BLaER1 treated with 17β-estradiol and CSF1 and Interleukin-3, amounts not matched to agents 10 nM and 100 nM (cell line): ENCODE results near the gene E2F2.
"Not testable (repeated sequence)": the region's sequence is repeated elsewhere in the genome, so short reads cannot be mapped to it uniquely, and the experiment has no call there.

Experiments used
- H3K27ac ChIP-seq, 11 experiments: shearing (Covaris generic); formaldehyde crosslinking; 2 replicates each; pipeline ENCODE4 v1.8.1; 2022
- H3K27me3 ChIP-seq, 11 experiments: shearing (Covaris generic); formaldehyde crosslinking; 2 replicates each; pipeline ENCODE4 v1.8.1; 2022
- H3K36me3 ChIP-seq, 11 experiments: shearing (Covaris generic); formaldehyde crosslinking; 2 replicates each; pipeline ENCODE4 v1.8.1; 2022
- H3K4me1 ChIP-seq, 10 experiments: shearing (Covaris generic); formaldehyde crosslinking; 2 replicates each; pipeline ENCODE4 v1.8.1; 2022
- H3K4me2 ChIP-seq, 11 experiments: shearing (Covaris generic); formaldehyde crosslinking; 2 replicates each; pipeline ENCODE4 v1.8.1; 2022
- H3K4me3 ChIP-seq, 10 experiments: shearing (Covaris generic); formaldehyde crosslinking; 2 replicates each; pipeline ENCODE4 v1.8.1; 2022
- H3K9ac ChIP-seq, 11 experiments: shearing (Covaris generic); formaldehyde crosslinking; 2 replicates each; pipeline ENCODE4 v1.8.1; 2022
- H3K9me3 ChIP-seq, 11 experiments: shearing (Covaris generic); formaldehyde crosslinking; replicated peaks in 1 of 11; 2 replicates each; pipeline ENCODE4 v1.8.1; 2022
- H4K20me1 ChIP-seq, 11 experiments: shearing (Covaris generic); formaldehyde crosslinking; 2 replicates each; pipeline ENCODE4 v1.8.1; 2022
- Cebpa-rat ChIP-seq, 11 experiments: shearing (Covaris generic); IDR thresholded peaks; 2 replicates each; pipeline ENCODE4 v1.8.1; 2022

E2F2 gene

GRCh38 chr1:23514111-23514679 is 16.8 kb downstream of the E2F2 start:
- Histone ChIP-seq H3K27me3 (no peaks in the 10 kb centered on the region), H4K20me1 (peaks cover 0 to 98% (median 61%) of the 10 kb centered on the region in 11 experiments; a peak in 13 of 22 replicates), H3K4me1 (peaks cover 0 to 8% (median 0%) of the 10 kb centered on the region in 10 experiments; a peak in 3 of 20 replicates), H3K27ac (no peak overlapping the region; a peak in 1 of 22 replicates), H3K4me3 (no peak overlapping the region), H3K9me3 (no peaks in the 10 kb centered on the region), H3K36me3 (peaks cover 0 to 100% (median 100%) of the 10 kb centered on the region in 11 experiments; a peak in 21 of 22 replicates), H3K9ac (no peak overlapping the region), H3K4me2 (no peak overlapping the region)
- no peak for TF ChIP-seq Cebpa-rat (IDR thresholded peaks at IDR 0.05)

GRCh38 chr1:23509896-23510295 is 21.1 kb downstream of the E2F2 start:
- Histone ChIP-seq H3K9me3 (no peaks in the 10 kb centered on the region), H4K20me1 (peaks cover 0 to 90% (median 58%) of the 10 kb centered on the region in 11 experiments; a peak in 13 of 22 replicates), H3K36me3 (peaks cover 0 to 100% (median 100%) of the 10 kb centered on the region in 11 experiments)

GRCh38 chr1:23506376-23507107 is 24.5 kb downstream of the E2F2 start:
- H3K9me3 ChIP-seq, result no peaks in the 10 kb centered on the region
- H3K4me2 ChIP-seq, result no peak overlapping the region
- H3K27ac ChIP-seq, result peak overlapping the region in 5 of 11 experiments; percentile 14 to 54 (median 25); a peak in 8 of 22 replicates
- peaks cover 0 to 68% (median 67%) of the 10 kb centered on the region in 11 experiments for H3K36me3 ChIP-seq
- H3K4me1 ChIP-seq, result peaks cover 0 to 33% (median 19%) of the 10 kb centered on the region in 10 experiments; a peak in 9 of 20 replicates
- no peak overlapping the region for H3K4me3 ChIP-seq
- H4K20me1 ChIP-seq, result peaks cover 0 to 61% (median 34%) of the 10 kb centered on the region in 11 experiments; a peak in 12 of 22 replicates
- TF ChIP-seq Cebpa-rat (IDR thresholded peaks at IDR 0.05), result no peak
- H3K9ac ChIP-seq, result peak overlapping the region in 4 of 11 experiments; percentile 0 to 40 (median 26); a peak in 3 of 22 replicates
- H3K27me3 ChIP-seq, result no peaks in the 10 kb centered on the region

More at GRCh38 chr1:23509896-23510295, 21.1 kb downstream of the E2F2 start:
- H3K27ac ChIP-seq, result peak overlapping the region in 1 of 11 experiments; percentile 49; a peak in 2 of 22 replicates
- H3K4me2 ChIP-seq, result no peak overlapping the region
- H3K27me3 ChIP-seq, result no peaks in the 10 kb centered on the region
- peak overlapping the region in 2 of 11 experiments; percentile 24 to 43; a peak in 3 of 22 replicates for H3K9ac ChIP-seq
- H3K4me3 ChIP-seq, result no peak overlapping the region
- TF ChIP-seq Cebpa-rat (IDR thresholded peaks at IDR 0.05), result no peak
- peaks cover 0 to 37% (median 19%) of the 10 kb centered on the region in 10 experiments; a peak in 9 of 20 replicates for H3K4me1 ChIP-seq

- Histone ChIP-seq H4K20me1 (peaks cover 0 to 54% (median 27%) of the 10 kb centered on the region in 11 experiments; a peak in 12 of 22 replicates), H3K9ac (no peak overlapping the region), H3K4me1 (peaks cover 0 to 33% (median 19%) of the 10 kb centered on the region in 10 experiments; a peak in 9 of 20 replicates), H3K27ac (peak overlapping the region in 1 of 11 experiments; percentile 14; a peak in 1 of 22 replicates), H3K4me2 (no peak overlapping the region), H3K4me3 (no peak overlapping the region), H3K36me3 (peaks cover 0 to 61% (median 60%) of the 10 kb centered on the region in 11 experiments), H3K9me3 (no peaks in the 10 kb centered on the region), H3K27me3 (no peaks in the 10 kb centered on the region)
- TF ChIP-seq Cebpa-rat (IDR thresholded peaks at IDR 0.05), result no peak
Measured at GRCh38 chr1:23505851-23506250, 25.2 kb downstream of the E2F2 start.

GRCh38 chr1:23504156-23504555 is 26.9 kb downstream of the E2F2 start:
- not testable (repeated sequence) for H3K9ac ChIP-seq, H3K4me2 ChIP-seq, H3K4me3 ChIP-seq, H3K27me3 ChIP-seq, H3K9me3 ChIP-seq, H3K27ac ChIP-seq
- H3K4me1 ChIP-seq, result peaks cover 0 to 29% (median 17%) of the 10 kb centered on the region in 10 experiments; a peak in 9 of 20 replicates
- peaks cover 0 to 37% (median 16%) of the 10 kb centered on the region in 11 experiments; a peak in 12 of 22 replicates for H4K20me1 ChIP-seq
- peaks cover 0 to 44% (median 43%) of the 10 kb centered on the region in 11 experiments; a peak in 21 of 22 replicates for H3K36me3 ChIP-seq

GRCh38 chr1:23502951-23503350 is 28.1 kb downstream of the E2F2 start:
- no peaks in the 10 kb centered on the region for H3K9me3 ChIP-seq
- H3K9ac ChIP-seq, result no peak overlapping the region
- H3K27ac ChIP-seq, result no peak overlapping the region
- TF ChIP-seq Cebpa-rat (IDR thresholded peaks at IDR 0.05), result no peak
- peaks cover 0 to 25% (median 7%) of the 10 kb centered on the region in 11 experiments; a peak in 10 of 22 replicates for H4K20me1 ChIP-seq
- peaks cover 0 to 32% (median 31%) of the 10 kb centered on the region in 11 experiments; a peak in 18 of 22 replicates for H3K36me3 ChIP-seq
- H3K4me3 ChIP-seq, result no peak overlapping the region
- no peaks in the 10 kb centered on the region for H3K27me3 ChIP-seq
- H3K4me1 ChIP-seq, result peaks cover 2 to 18% (median 13%) of the 10 kb centered on the region in 10 experiments; a peak in 12 of 20 replicates
- no peak overlapping the region for H3K4me2 ChIP-seq

GRCh38 chr1:23500466-23500865 is 30.6 kb downstream of the E2F2 start:
- TF ChIP-seq Cebpa-rat (IDR thresholded peaks at IDR 0.05), result no peak
- peaks cover 0 to 5% (median 0%) of the 10 kb centered on the region in 11 experiments; a peak in 3 of 22 replicates for H4K20me1 ChIP-seq

GRCh38 chr1:23497777-23498439 is 33.1 kb downstream of the E2F2 start:
- no peak for TF ChIP-seq Cebpa-rat (IDR thresholded peaks at IDR 0.05)
- no peak overlapping the region for H3K4me3 ChIP-seq
- H3K27me3 ChIP-seq, result no peaks in the 10 kb centered on the region
- no peaks in the 10 kb centered on the region for H3K9me3 ChIP-seq
- H3K9ac ChIP-seq, result peak overlapping the region in 3 of 11 experiments; percentile 10 to 33 (median 32); a peak in 3 of 22 replicates
- peak overlapping the region in 5 of 11 experiments; percentile 21 to 43 (median 36); a peak in 7 of 22 replicates for H3K27ac ChIP-seq
- H3K4me2 ChIP-seq, result peak overlapping the region in 8 of 11 experiments; percentile 17 to 69 (median 42); a peak in 13 of 22 replicates
- peaks cover 7 to 11% (median 9%) of the 10 kb centered on the region in 10 experiments; a peak in 17 of 20 replicates for H3K4me1 ChIP-seq
- no peaks in the 10 kb centered on the region for H3K36me3 ChIP-seq
- H4K20me1 ChIP-seq, result no peaks in the 10 kb centered on the region

More at GRCh38 chr1:23500466-23500865, 30.6 kb downstream of the E2F2 start:
- Histone ChIP-seq H3K4me2 (no peak overlapping the region), H3K4me1 (peaks cover 7 to 14% (median 10%) of the 10 kb centered on the region in 10 experiments; a peak in 17 of 20 replicates), H3K27ac (no peak overlapping the region), H3K9me3 (no peaks in the 10 kb centered on the region), H3K9ac (no peak overlapping the region), H3K36me3 (peaks cover 0 to 7% (median 6%) of the 10 kb centered on the region in 11 experiments; a peak in 12 of 22 replicates), H3K4me3 (no peak overlapping the region), H3K27me3 (no peaks in the 10 kb centered on the region)
